Measurements from ENCODE around the gene SLFNL1.

- TF ChIP-seq POLR2AphosphoS5 (IDR thresholded peaks at IDR 0.05; ENCODE audit: low read depth, low read length) (peak; percentile 69; the same call in 1 of the 2 replicates), POLR2A (IDR thresholded peaks at IDR 0.05; ENCODE audit: low read depth, low read length) (no peak), TAF1 (IDR thresholded peaks at IDR 0.05; ENCODE audit: borderline replicate concordance, low read depth, low read length) (no peak)
These were observed 6.7 kb downstream of the SLFNL1 start for GRCh38 chr1:41014871-41015270.
